SK-N-SH (cell line): ENCODE data around the gene SH3GLB1. TPM values are rescaled to one million over a fixed set of nuclear protein-coding genes. Genes with fewer than 3 reads are reported as not detected.
A peak's percentile ranks its signal among the peaks of the same experiment; 100 is the strongest.

Experiments used
- CTCF ChIA-PET: fragments of 300-600, 350-600 bp; formaldehyde crosslinking; extraction: SDS; loops from one replicate; lab custom pipeline; 2021; lab: Yijun Ruan, JAX
- POLR2A ChIA-PET: fragments of 350-600 bp; sonication (Branson Sonifier 250); formaldehyde crosslinking; extraction: SDS; loops from one replicate; lab custom pipeline; 2020; ENCODE audit warnings: antibody characterized with exemption, inconsistent platforms; lab: Yijun Ruan, JAX
- DNase-seq: peaks from one replicate; pipeline ENCODE4 v3.0.0; 2012
- H2AFZ ChIP-seq: fragments of 200-600 bp; sonication (generic); 2 replicates; pipeline ENCODE4 v1.8.1; 2016; ENCODE audit warnings: antibody characterized with exemption, mild to moderate bottlenecking, low read depth
- H3F3A ChIP-seq: fragments of 200-600 bp; sonication (generic); replicated peaks from 2 replicates; pipeline ENCODE3; 2016; ENCODE audit warnings: antibody characterized with exemption, mild to moderate bottlenecking; ENCODE audit not compliant: insufficient read depth
- H3K27ac ChIP-seq, 2 experiments: fragments of 200-500 bp in 1 of 2; fragments of 200-600 bp in 1 of 2; sonication (Bioruptor generic) in 1 of 2; sonication (generic), shearing (Covaris generic) in 1 of 2; 2 replicates each; pipeline versions ENCODE4 v1.5.1 to v1.6.1; 2014 to 2016; ENCODE audit warnings: low read depth in 2 of 2, inconsistent platforms in 1 of 2, low read length in 1 of 2, mild to moderate bottlenecking in 1 of 2, mixed read lengths in 1 of 2
- H3K27me3 ChIP-seq: fragments of 200-600 bp; sonication (generic), shearing (Covaris generic); 2 replicates; pipeline ENCODE4 v1.6.1; 2016; ENCODE audit warnings: mixed run types; ENCODE audit not compliant: insufficient read depth
- H3K36me3 ChIP-seq, 2 experiments: fragments of 200-500 bp in 1 of 2; fragments of 200-600 bp in 1 of 2; sonication (Bioruptor generic) in 1 of 2; sonication (generic) in 1 of 2; replicated peaks in 1 of 2; 2 replicates each; pipeline versions ENCODE3 to v1.5.1; 2014 to 2016; ENCODE audit warnings: low read length in 1 of 2, mild to moderate bottlenecking in 1 of 2; ENCODE audit not compliant: insufficient read depth in 2 of 2, control insufficient read depth in 1 of 2
- H3K4me1 ChIP-seq, 2 experiments: fragments of 200-500 bp in 1 of 2; fragments of 200-600 bp in 1 of 2; sonication (Bioruptor generic) in 1 of 2; sonication (generic), shearing (Covaris generic) in 1 of 2; 2 replicates each; pipeline versions ENCODE4 v1.5.1 to v1.6.1; 2014 to 2016; ENCODE audit warnings: low read depth in 1 of 2, low read length in 1 of 2, mixed run types in 1 of 2; ENCODE audit not compliant: insufficient read depth in 2 of 2, control insufficient read depth in 1 of 2
- H3K4me2 ChIP-seq: fragments of 200-600 bp; sonication (generic), shearing (Covaris generic); 2 replicates; pipeline ENCODE4 v1.6.1; 2017; ENCODE audit warnings: mixed run types
- H3K4me3 ChIP-seq, 2 experiments: fragments of 200-500 bp in 1 of 2; fragments of 200-600 bp in 1 of 2; sonication (Bioruptor generic) in 1 of 2; sonication (generic), shearing (Covaris generic) in 1 of 2; 2 replicates each; pipeline versions ENCODE4 v1.5.1 to v1.8.1; 2014 to 2016; ENCODE audit warnings: low read depth in 2 of 2, inconsistent platforms in 1 of 2, low read length in 1 of 2, mild to moderate bottlenecking in 1 of 2, mixed read lengths in 1 of 2, moderate library complexity in 1 of 2
- H3K79me2 ChIP-seq: fragments of 200-600 bp; sonication (generic); 2 replicates; pipeline ENCODE4 v1.8.1; 2017; ENCODE audit warnings: mild to moderate bottlenecking; ENCODE audit not compliant: insufficient read depth
- H3K9ac ChIP-seq: fragments of 200-600 bp; sonication (generic); 2 replicates; pipeline ENCODE4 v1.6.1; 2017; ENCODE audit warnings: mixed run types
- H3K9me2 ChIP-seq: fragments of 200-600 bp; sonication (generic); 2 replicates; pipeline ENCODE4 v1.6.1; 2017; ENCODE audit warnings: mixed run types
- H3K9me3 ChIP-seq: fragments of 200-600 bp; sonication (generic); 2 replicates; pipeline ENCODE4 v1.6.1; 2017; ENCODE audit warnings: mixed run types, mild to moderate bottlenecking, moderate library complexity
- H4K20me1 ChIP-seq: fragments of 200-600 bp; sonication (generic); 2 replicates; pipeline ENCODE4 v1.6.1; 2017; ENCODE audit warnings: mild to moderate bottlenecking, mixed run types; ENCODE audit not compliant: insufficient read depth
- CHD2 ChIP-seq: fragments of 150-350 bp; IDR thresholded peaks from 2 replicates; pipeline ENCODE4 v1.6.1; 2018; ENCODE audit warnings: low read length; ENCODE audit not compliant: partially characterized antibody
- ELF1 ChIP-seq: IDR thresholded peaks from 2 replicates; pipeline ENCODE4 v1.4.0; 2012
- EP300 ChIP-seq, 2 experiments: IDR thresholded peaks; 2 replicates each; pipeline versions ENCODE4 v1.4.0 to v1.6.1; 2012; ENCODE audit warnings: borderline replicate concordance in 1 of 2, low read depth in 1 of 2, low read length in 1 of 2
- EZH2phosphoT487 ChIP-seq: fragments of 200-600 bp; sonication (generic); IDR thresholded peaks from 2 replicates; pipeline ENCODE4 v1.6.1; 2017; ENCODE audit warnings: low read depth, mixed run types, mild to moderate bottlenecking, antibody characterized with exemption, moderate library complexity, borderline replicate concordance
- FOSL2 ChIP-seq: IDR thresholded peaks from 2 replicates; pipeline ENCODE4 v1.4.0; 2012; ENCODE audit warnings: low read depth, mild to moderate bottlenecking, moderate library complexity, borderline replicate concordance
- FOXM1 ChIP-seq: IDR thresholded peaks from 2 replicates; pipeline ENCODE4 v1.4.0; 2012; ENCODE audit warnings: low read depth, mild to moderate bottlenecking
- MXI1 ChIP-seq: IDR thresholded peaks from 2 replicates; pipeline ENCODE4 v1.6.1; 2012; ENCODE audit warnings: mild to moderate bottlenecking, low read depth, low read length, improper control_type of control experiment
- NFIC ChIP-seq: IDR thresholded peaks from 2 replicates; pipeline ENCODE4 v1.4.0; 2012; ENCODE audit warnings: borderline replicate concordance
- PBX3 ChIP-seq: IDR thresholded peaks from 2 replicates; pipeline ENCODE4; 2012
- POLR2AphosphoS5 ChIP-seq: IDR thresholded peaks from 2 replicates; pipeline ENCODE4 v1.6.1; 2012; ENCODE audit warnings: low read depth, low read length
- RAD21 ChIP-seq: IDR thresholded peaks from 2 replicates; pipeline ENCODE4 v1.6.1; 2012; ENCODE audit warnings: mild to moderate bottlenecking, low read length
- RCOR1 ChIP-seq: fragments of 150-350 bp; IDR thresholded peaks from 2 replicates; pipeline ENCODE4 v1.6.1; 2017; ENCODE audit warnings: antibody characterized with exemption, low read length
- RFX5 ChIP-seq: IDR thresholded peaks from 2 replicates; pipeline ENCODE4 v1.6.1; 2012; ENCODE audit warnings: mild to moderate bottlenecking, improper control_type of control experiment, low read length
- SIN3A ChIP-seq: IDR thresholded peaks from 2 replicates; pipeline ENCODE4 v1.6.1; 2012; ENCODE audit warnings: low read depth, mild to moderate bottlenecking, low read length, moderate library complexity, borderline replicate concordance
- SMC3 ChIP-seq: IDR thresholded peaks from 2 replicates; pipeline ENCODE4 v1.6.1; 2012; ENCODE audit warnings: low read depth, low read length, improper control_type of control experiment
- TCF12 ChIP-seq: IDR thresholded peaks from 2 replicates; pipeline ENCODE4 v1.4.0; 2012
- USF1 ChIP-seq: IDR thresholded peaks from 2 replicates; pipeline ENCODE4 v1.4.0; 2012; ENCODE audit warnings: low read depth, borderline replicate concordance
- whole genome bisulfite sequencing: methylation state at CpG from one replicate; pipeline ENCODE4 v1.1.6; 2017; ENCODE audit warnings: low lambda C conversion rate; 5-methylcytosine and 5-hydroxymethylcytosine counted together
- polyA plus RNA-seq, 3 experiments: library from polyadenylated mRNA; depleted of rRNA; stranded (reverse); fragments of >200 nt; gene quantifications; 2 replicates each; pipeline ENCODE4 v1.2.3, GENCODE V29; 2012
- TF ChIP-seq, protein P1 (sequence below): fragments of 200-600 bp; sonication (generic); IDR thresholded peaks from 2 replicates; pipeline ENCODE4 v1.6.1; 2017; ENCODE audit warnings: antibody characterized with exemption, mild to moderate bottlenecking, moderate library complexity
- TF ChIP-seq, protein P2 (sequence below): IDR thresholded peaks from 2 replicates; pipeline ENCODE4 v1.4.0; 2012; ENCODE audit warnings: low read depth, borderline replicate concordance

SH3GLB1 gene
- polyA plus RNA-seq, 1 of the 3 experiments (the other 2 are of a cell fraction) = 13.2 TPM

DNA sequence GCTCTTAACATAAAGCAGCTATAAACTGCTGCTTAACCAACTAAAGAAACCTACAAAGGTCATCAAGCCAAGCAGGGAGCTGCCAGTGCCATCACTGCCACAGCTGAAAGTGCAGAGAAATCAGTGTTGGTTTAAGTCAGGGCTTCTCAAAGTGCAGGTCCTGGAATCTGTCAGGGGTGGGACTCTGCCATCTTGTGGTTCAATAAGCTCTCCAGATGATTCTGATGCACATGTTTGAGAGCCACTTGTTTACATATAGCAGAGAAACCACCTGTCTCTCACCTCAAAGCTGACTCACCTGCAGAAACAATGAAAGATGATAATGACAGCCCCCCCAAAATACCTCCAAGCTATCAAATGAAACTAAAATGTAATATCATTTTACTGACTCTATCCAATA is 49.3 kb downstream of the SH3GLB1 start:
- no peak overlapping the region for H3K4me3 ChIP-seq
- no peaks in the 10 kb centered on the region for H3F3A ChIP-seq
- H3K27me3 ChIP-seq = no peaks in the 10 kb centered on the region
- peaks cover 0 to 3% of the 10 kb centered on the region in 2 experiments; a peak in 1 of 4 replicates for H3K4me1 ChIP-seq
- no peaks in the 10 kb centered on the region for H3K9me3 ChIP-seq
- H4K20me1 ChIP-seq = no peaks in the 10 kb centered on the region
- H3K9ac ChIP-seq = no peak overlapping the region
- H3K9me2 ChIP-seq = no peaks in the 10 kb centered on the region
- H3K79me2 ChIP-seq = no peaks in the 10 kb centered on the region
- DNase-seq = peak; percentile 20
- no peaks in the 10 kb centered on the region for H3K36me3 ChIP-seq
- TF ChIP-seq RAD21 = 0 out of 2 replicates have a peak, but pooled peaks have one; percentile 30
- TF ChIP-seq, protein P1, sequence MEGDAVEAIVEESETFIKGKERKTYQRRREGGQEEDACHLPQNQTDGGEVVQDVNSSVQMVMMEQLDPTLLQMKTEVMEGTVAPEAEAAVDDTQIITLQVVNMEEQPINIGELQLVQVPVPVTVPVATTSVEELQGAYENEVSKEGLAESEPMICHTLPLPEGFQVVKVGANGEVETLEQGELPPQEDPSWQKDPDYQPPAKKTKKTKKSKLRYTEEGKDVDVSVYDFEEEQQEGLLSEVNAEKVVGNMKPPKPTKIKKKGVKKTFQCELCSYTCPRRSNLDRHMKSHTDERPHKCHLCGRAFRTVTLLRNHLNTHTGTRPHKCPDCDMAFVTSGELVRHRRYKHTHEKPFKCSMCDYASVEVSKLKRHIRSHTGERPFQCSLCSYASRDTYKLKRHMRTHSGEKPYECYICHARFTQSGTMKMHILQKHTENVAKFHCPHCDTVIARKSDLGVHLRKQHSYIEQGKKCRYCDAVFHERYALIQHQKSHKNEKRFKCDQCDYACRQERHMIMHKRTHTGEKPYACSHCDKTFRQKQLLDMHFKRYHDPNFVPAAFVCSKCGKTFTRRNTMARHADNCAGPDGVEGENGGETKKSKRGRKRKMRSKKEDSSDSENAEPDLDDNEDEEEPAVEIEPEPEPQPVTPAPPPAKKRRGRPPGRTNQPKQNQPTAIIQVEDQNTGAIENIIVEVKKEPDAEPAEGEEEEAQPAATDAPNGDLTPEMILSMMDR = no peak; the same call in 1 of the 2 replicates
- no peak for TF ChIP-seq POLR2AphosphoS5
- TF ChIP-seq SMC3 = no peak
- TF ChIP-seq EZH2phosphoT487 = no peak
- no peak for TF ChIP-seq MXI1
- no peak for TF ChIP-seq RCOR1
- CTCF ChIA-PET = interaction anchor here (0.9 to 2.9 kb wide), 6 partner anchors 12 to 374 kb away, joined by 3 to 15 read pairs (median 3); partner anchors contain the start of gene SH3GLB1
- POLR2A ChIA-PET = no interaction called here
- no peak overlapping the region for H2AFZ ChIP-seq
- no peak overlapping the region for H3K4me2 ChIP-seq
- H3K27ac ChIP-seq = no peak overlapping the region

- Histone ChIP-seq H3K4me3 (no peak overlapping the region), H3K9me3 (no peaks in the 10 kb centered on the region), H3K4me1 (peaks cover 0 to 3% of the 10 kb centered on the region in 2 experiments; a peak in 1 of 4 replicates), H3K9ac (no peak overlapping the region), H3F3A (no peaks in the 10 kb centered on the region), H3K27ac (no peak overlapping the region), H3K79me2 (no peaks in the 10 kb centered on the region), H3K4me2 (no peak overlapping the region), H4K20me1 (no peaks in the 10 kb centered on the region), H3K36me3 (no peaks in the 10 kb centered on the region), H2AFZ (no peak overlapping the region), H3K9me2 (no peaks in the 10 kb centered on the region), H3K27me3 (no peaks in the 10 kb centered on the region)
- 60% methylated on average over 4 of the region's 4 CpGs for WGBS
- CTCF ChIA-PET = interaction anchor here (0.9 to 2.9 kb wide), 6 partner anchors 12 to 375 kb away, joined by 3 to 15 read pairs (median 3); partner anchors contain the start of gene SH3GLB1
- POLR2A ChIA-PET = no interaction called here
- TF ChIP-seq PBX3 (no peak), EP300 (IDR thresholded peaks at IDR 0.05; ENCODE audit: borderline replicate concordance in 1 of 2, low read depth in 1 of 2, low read length in 1 of 2) (no peak), FOXM1 (no peak), POLR2AphosphoS5 (no peak), ELF1 (no peak), FOSL2 (no peak), TCF12 (no peak), USF1 (no peak), RCOR1 (no peak), CHD2 (no peak), SIN3A (no peak), RFX5 (no peak), NFIC (no peak)
- TF ChIP-seq, protein P2, sequence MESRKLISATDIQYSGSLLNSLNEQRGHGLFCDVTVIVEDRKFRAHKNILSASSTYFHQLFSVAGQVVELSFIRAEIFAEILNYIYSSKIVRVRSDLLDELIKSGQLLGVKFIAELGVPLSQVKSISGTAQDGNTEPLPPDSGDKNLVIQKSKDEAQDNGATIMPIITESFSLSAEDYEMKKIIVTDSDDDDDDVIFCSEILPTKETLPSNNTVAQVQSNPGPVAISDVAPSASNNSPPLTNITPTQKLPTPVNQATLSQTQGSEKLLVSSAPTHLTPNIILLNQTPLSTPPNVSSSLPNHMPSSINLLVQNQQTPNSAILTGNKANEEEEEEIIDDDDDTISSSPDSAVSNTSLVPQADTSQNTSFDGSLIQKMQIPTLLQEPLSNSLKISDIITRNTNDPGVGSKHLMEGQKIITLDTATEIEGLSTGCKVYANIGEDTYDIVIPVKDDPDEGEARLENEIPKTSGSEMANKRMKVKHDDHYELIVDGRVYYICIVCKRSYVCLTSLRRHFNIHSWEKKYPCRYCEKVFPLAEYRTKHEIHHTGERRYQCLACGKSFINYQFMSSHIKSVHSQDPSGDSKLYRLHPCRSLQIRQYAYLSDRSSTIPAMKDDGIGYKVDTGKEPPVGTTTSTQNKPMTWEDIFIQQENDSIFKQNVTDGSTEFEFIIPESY = no peak
- DNase-seq = no peak
Measured at GRCh38 chr1:86754265-86754974, 50.0 kb downstream of the SH3GLB1 start.
